Measurements from ENCODE around the gene METTL24.

GRCh38 chr6:110246378-110246777, 111.8 kb downstream of the METTL24 start:
- no peak for TF ChIP-seq POLR2A (IDR thresholded peaks at IDR 0.05)
- TF ChIP-seq CTCF (IDR thresholded peaks at IDR 0.05) = no peak
